Measurements from ENCODE around the gene PABPN1L. TPM values are rescaled to one million over a fixed set of nuclear protein-coding genes. Genes with fewer than 3 reads are reported as not detected.

The PABPN1L gene
- total and polyA plus RNA-seq, 2 donors (not counting 3 experiments of a cell fraction or from before 2014, with no cell fraction given): not detected

DNA sequence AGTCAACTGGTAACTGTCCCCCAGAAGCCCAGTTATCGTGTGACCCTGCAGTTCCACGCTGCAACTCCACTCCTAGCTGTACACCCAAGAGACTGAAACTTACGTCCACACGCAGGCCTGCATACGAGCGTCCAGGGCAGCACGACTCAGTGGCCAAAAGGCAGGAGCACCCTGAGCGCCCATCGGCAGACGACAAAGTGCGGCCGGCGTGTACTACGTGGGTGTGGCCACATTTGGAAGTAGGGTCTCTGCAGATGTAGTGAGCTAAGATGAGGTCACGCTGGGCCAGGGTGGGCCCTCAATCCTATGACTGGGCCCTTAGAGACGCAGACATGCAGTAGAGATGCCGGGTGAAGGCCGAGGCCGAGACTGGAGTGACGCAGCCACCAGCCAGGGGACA, 23.2 kb downstream of the PABPN1L start:
- H3K9me3 ChIP-seq (replicated peaks; ENCODE audit: control insufficient read depth, insufficient read depth, low read length): no peaks in the 10 kb centered on the region
- peaks cover 0 to 12% of the 10 kb centered on the region in 2 experiments for H3K36me3 ChIP-seq (ENCODE audit: control insufficient read depth in 2 of 2, extremely low read depth in 1 of 2, insufficient read depth in 2 of 2, low read length in 2 of 2)
- FAIRE-seq (no peak), DNase-seq (ENCODE audit: low read depth, low spot score) (no peak)
- TF ChIP-seq MYC (IDR thresholded peaks at IDR 0.05; ENCODE audit: low read depth, low read length): no peak
- no peak for TF ChIP-seq EZH2 (IDR thresholded peaks at IDR 0.05; ENCODE audit: borderline replicate concordance, low read depth, low read length, severe bottlenecking)
- TF ChIP-seq POLR2A (IDR thresholded peaks at IDR 0.05; ENCODE audit: low read depth, low read length): no peak
- TF ChIP-seq FOS (IDR thresholded peaks at IDR 0.05; ENCODE audit: borderline replicate concordance, insufficient read depth, low read length): no peak
- no peak for TF ChIP-seq POLR2AphosphoS5 (IDR thresholded peaks at IDR 0.05; ENCODE audit: insufficient read depth, low read depth, low read length)
- TF ChIP-seq, protein P1, sequence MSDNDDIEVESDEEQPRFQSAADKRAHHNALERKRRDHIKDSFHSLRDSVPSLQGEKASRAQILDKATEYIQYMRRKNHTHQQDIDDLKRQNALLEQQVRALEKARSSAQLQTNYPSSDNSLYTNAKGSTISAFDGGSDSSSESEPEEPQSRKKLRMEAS (IDR thresholded peaks at IDR 0.05; ENCODE audit: insufficient read depth, insufficient read length): no peak
- no peak for TF ChIP-seq JUN (IDR thresholded peaks at IDR 0.05; ENCODE audit: borderline replicate concordance, insufficient read depth, insufficient read length, low read depth)
- no peak for TF ChIP-seq GATA2 (IDR thresholded peaks at IDR 0.05; ENCODE audit: insufficient read depth, insufficient read length, low read depth, low read length)
- TF ChIP-seq, protein P2, sequence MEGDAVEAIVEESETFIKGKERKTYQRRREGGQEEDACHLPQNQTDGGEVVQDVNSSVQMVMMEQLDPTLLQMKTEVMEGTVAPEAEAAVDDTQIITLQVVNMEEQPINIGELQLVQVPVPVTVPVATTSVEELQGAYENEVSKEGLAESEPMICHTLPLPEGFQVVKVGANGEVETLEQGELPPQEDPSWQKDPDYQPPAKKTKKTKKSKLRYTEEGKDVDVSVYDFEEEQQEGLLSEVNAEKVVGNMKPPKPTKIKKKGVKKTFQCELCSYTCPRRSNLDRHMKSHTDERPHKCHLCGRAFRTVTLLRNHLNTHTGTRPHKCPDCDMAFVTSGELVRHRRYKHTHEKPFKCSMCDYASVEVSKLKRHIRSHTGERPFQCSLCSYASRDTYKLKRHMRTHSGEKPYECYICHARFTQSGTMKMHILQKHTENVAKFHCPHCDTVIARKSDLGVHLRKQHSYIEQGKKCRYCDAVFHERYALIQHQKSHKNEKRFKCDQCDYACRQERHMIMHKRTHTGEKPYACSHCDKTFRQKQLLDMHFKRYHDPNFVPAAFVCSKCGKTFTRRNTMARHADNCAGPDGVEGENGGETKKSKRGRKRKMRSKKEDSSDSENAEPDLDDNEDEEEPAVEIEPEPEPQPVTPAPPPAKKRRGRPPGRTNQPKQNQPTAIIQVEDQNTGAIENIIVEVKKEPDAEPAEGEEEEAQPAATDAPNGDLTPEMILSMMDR (IDR thresholded peaks at IDR 0.05; ENCODE audit: extremely low read depth in 1 of 2, insufficient read depth in 1 of 2, low read depth in 1 of 2, low read length in 2 of 2): no peak
- H3K79me2 ChIP-seq (ENCODE audit: control insufficient read depth, insufficient read depth, low read length): no peaks in the 10 kb centered on the region
- no peak overlapping the region for H3K4me2 ChIP-seq (ENCODE audit: insufficient read depth, low read length)
- H3K4me1 ChIP-seq (ENCODE audit: control insufficient read depth, extremely low read depth, insufficient read depth, low read length): no peaks in the 10 kb centered on the region
- no TSS peak for BruUV-seq (replicated peaks)
- ChIA-PET CTCF (no interaction called here), POLR2A (no interaction called here)
- intact Hi-C loops (cut with micrococcal nuclease) (no loop called here), dilution Hi-C loops (cut with MboI; ENCODE audit: extremely low pct_ligation_motif_present, low sequenced_read_pairs) (no loop called here)
- no peak overlapping the region for H3K27ac ChIP-seq (ENCODE audit: insufficient read depth, low read depth, low read length)
- H4K20me1 ChIP-seq (replicated peaks; ENCODE audit: control insufficient read depth, extremely low read depth, insufficient read depth, low read length): no peaks in the 10 kb centered on the region
- no peak overlapping the region for H2AFZ ChIP-seq (ENCODE audit: low read depth, low read length)
- no peaks in the 10 kb centered on the region for H3K27me3 ChIP-seq (ENCODE audit: control insufficient read depth in 2 of 2, insufficient read depth in 2 of 2, low read length in 2 of 2)
- H3K4me3 ChIP-seq (replicated peaks in 1 of 3; ENCODE audit: insufficient read depth in 1 of 3, low read depth in 1 of 3, low read length in 3 of 3): no peak overlapping the region
- H3K9me1 ChIP-seq (replicated peaks; ENCODE audit: control insufficient read depth, extremely low read depth, insufficient read depth, low read length): no peaks in the 10 kb centered on the region
- no peak overlapping the region for H3K9ac ChIP-seq (replicated peaks; ENCODE audit: extremely low read depth, insufficient read depth, low read length)

Data from endothelial cell of umbilical vein (primary cell).